ENCODE measurements around the gene CD200R1L. TPM values are rescaled to one million over a fixed set of nuclear protein-coding genes. Genes with fewer than 3 reads are reported as not detected.

The CD200R1L gene, protein sequence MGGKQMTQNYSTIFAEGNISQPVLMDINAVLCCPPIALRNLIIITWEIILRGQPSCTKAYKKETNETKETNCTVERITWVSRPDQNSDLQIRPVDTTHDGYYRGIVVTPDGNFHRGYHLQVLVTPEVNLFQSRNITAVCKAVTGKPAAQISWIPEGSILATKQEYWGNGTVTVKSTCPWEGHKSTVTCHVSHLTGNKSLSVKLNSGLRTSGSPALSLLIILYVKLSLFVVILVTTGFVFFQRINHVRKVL
- total RNA-seq, result not detected

DNA sequence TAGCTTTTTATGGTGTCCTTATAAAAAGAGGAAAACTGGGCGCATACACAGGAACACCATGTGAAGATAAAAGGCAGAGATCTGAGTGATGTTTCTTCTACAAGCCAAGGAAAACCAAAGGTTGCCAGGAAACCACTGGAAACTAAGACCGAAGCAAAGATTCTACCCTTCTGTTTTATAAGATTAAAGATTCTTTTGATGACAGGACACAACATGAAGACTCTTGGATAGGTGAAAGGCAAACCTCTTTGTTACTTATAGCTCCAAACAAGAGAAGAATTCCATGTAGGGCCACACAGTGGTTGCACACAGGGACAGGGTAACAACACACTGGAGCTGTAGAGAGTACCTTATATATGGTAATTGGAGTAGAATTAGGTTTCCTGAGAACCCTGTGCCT is at the start of gene CD200R1L:
Gene CD200R1L (minus strand): TSS at position 101 of the 400 bp plus-strand sequence. CDS start 17,497 bp downstream, outside the sequence.
- CTCF ChIA-PET, result interaction anchor here (0.8 to 2.2 kb wide), 5 partner anchors 21 to 204 kb away, joined by 3 to 5 read pairs (median 3); no protein-coding TSS in a partner anchor
- H3K27me3 Mint-ChIP-seq, result no peaks in the 10 kb centered on the region
- H3K4me3 Mint-ChIP-seq, result peak within 1 kb of the TSS; percentile 53
- peak within 1 kb of the TSS; percentile 91 for H3K27ac Mint-ChIP-seq
- H3K4me1 Mint-ChIP-seq, result peaks cover 37% of the 10 kb centered on the region
- DNase-seq (no peak), ATAC-seq (no peak)
- H3K36me3 Mint-ChIP-seq, result peaks cover 45% of the 10 kb centered on the region
- peaks cover 21% of the 10 kb centered on the region for H3K9me3 Mint-ChIP-seq (ENCODE audit: low read depth)

DNA sequence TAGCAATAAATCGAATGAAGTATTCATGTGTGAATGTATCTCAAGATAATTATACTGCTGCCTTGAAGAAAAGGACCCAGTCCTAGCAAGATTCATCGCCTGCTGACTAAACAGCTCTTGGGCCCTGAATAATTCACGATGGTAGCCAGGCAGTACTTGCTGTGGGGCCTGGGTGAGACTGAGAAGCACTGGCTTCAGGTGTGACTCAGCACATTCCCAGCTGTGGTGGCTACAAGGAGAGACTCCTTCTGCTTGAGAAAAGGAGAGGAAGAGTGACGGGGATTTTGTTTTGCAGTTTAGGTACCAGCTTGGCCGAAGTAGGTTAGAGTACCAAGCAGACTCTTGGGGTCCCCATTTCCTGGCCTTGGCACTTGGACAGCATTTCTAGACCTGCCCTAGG is 47.6 kb upstream of the CD200R1L start:
- H3K9me3 Mint-ChIP-seq (ENCODE audit: low read depth), result no peaks in the 10 kb centered on the region
- no peaks in the 10 kb centered on the region for H3K27me3 Mint-ChIP-seq
- CTCF ChIA-PET, result no interaction called here
- no peak overlapping the region for H3K27ac Mint-ChIP-seq
- peaks cover 2% of the 10 kb centered on the region for H3K36me3 Mint-ChIP-seq
- ATAC-seq (no peak), DNase-seq (no peak)
- H3K4me3 Mint-ChIP-seq, result no peak overlapping the region
- no peaks in the 10 kb centered on the region for H3K4me1 Mint-ChIP-seq

DNA sequence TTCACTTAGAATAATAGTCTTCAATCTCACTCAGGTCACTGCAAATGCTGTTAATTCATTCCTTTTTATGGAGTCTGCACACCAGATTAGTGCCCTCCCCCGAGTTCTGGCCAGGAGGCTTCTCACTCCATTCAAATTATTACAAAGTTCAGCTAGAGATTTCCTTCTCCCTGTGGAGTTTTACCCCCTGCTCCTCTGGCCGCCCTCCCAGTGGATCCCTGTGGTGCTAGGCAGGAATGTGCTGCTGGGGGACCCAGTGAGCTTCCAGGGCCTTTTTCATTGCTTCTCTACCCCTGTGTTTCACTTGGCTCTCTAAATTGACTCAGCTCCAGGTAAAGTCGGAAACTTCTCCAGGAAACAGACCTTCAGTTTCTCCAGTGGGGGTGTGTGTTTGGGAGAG is 42.7 kb upstream of the CD200R1L start:
- H3K27me3 Mint-ChIP-seq, result no peaks in the 10 kb centered on the region
- H3K36me3 Mint-ChIP-seq, result no peaks in the 10 kb centered on the region
- CTCF ChIA-PET, result no interaction called here
- H3K27ac Mint-ChIP-seq, result no peak overlapping the region
- no peak for ATAC-seq
- no peaks in the 10 kb centered on the region for H3K9me3 Mint-ChIP-seq (ENCODE audit: low read depth)
- no peaks in the 10 kb centered on the region for H3K4me1 Mint-ChIP-seq
- DNase-seq, result no peak
- H3K4me3 Mint-ChIP-seq, result no peak overlapping the region

DNA sequence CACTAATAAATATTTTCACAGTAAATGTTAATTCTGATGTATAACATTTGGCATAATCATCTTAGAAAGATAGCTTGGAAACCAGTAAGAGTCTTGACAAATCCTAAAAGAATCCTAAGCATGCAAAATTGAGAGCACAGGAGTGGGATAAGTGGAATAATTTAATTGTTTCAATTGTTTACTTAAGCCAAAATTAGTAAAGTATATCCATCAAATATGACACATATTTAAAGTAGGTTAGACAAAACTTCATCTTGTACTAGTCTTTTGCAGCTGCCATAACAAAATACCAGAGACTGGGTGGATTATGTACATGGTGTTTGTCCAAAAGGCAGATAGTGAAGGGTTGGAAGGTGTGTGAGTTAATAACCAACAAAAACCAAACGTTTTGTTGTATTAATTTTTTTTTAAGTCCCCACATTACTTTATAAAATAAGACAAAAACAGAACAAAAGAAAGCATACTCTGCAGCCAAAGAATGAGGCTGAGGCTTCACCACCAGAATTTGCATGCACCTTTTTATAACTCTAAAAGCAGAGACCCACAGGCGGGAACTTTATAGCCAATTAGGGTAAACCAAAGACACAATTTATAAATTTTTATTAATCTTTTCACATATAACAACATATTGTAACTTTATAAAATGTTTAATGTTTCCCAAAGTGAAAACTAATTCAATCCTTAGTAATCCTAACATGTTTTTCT is 41.9 kb upstream of the CD200R1L start:
- Mint-ChIP-seq H3K36me3 (peaks cover under 1% of the 10 kb centered on the region), H3K4me3 (no peak overlapping the region), H3K9me3 (ENCODE audit: low read depth) (no peaks in the 10 kb centered on the region), H3K27me3 (no peaks in the 10 kb centered on the region), H3K27ac (no peak overlapping the region), H3K4me1 (no peaks in the 10 kb centered on the region)
- ATAC-seq, result no peak
- DNase-seq, result no peak
- CTCF ChIA-PET, result interaction anchor here (0.7 kb wide), 1 partner anchor 10 kb away, joined by 3 read pairs; no protein-coding TSS in a partner anchor

DNA sequence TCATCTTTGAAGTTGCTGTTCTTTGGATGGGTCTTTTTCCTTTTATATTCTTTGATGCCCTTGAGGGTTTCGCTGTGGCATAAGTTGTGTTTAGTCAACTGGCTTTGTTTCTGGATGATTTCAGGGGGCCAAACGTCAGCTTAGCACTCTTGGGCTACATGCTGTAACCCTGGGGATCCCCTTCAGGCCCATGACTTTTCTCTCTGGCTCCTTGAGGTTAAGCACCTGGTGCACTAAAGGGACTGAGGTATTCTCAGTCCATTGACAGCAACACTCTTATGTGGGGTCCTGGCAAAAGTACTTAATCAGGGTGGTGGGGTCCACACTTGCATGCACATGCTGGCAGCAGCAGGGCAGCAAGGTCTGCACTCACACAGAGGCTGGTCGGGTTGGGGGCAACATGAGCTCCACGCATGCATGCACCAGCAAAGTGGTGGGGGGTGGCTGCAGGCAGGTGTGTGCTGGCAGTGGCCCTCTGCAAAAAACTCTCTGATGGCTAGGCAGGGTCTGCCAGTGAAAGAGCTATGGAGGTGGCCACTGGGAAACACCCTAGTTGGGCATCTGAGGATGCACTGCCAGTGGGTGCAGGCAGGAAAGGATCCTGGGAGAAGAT is 38.1 kb upstream of the CD200R1L start:
- Mint-ChIP-seq H3K27ac (no peak overlapping the region), H3K27me3 (peaks cover 3% of the 10 kb centered on the region), H3K9me3 (ENCODE audit: low read depth) (no peaks in the 10 kb centered on the region), H3K36me3 (peaks cover 2% of the 10 kb centered on the region), H3K4me1 (no peaks in the 10 kb centered on the region), H3K4me3 (no peak overlapping the region)
- CTCF ChIA-PET, result interaction anchor here (1.2 kb wide), 1 partner anchor 95 kb away, joined by 3 read pairs; no protein-coding TSS in a partner anchor
- DNase-seq (no peak), ATAC-seq (no peak)

DNA sequence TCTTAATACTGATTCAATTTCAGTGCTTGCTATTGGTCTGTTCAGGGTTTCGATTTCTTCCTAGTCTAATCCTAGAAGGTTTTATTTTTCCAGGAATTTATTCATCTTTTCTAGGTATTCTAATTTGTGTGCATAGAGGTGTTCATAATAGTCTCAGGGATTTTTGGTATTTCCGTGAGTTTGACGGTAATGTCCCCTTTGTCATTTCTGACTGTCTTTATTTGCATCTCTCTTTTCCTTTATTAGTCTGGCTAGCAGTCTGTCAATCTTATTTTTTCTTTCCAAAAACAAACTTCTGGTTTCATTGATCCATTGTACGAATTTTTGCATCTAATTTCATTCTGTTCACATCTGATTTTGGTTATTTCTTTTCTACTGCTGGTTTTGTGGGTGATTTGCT is 35.2 kb upstream of the CD200R1L start:
- ATAC-seq, result no peak
- Mint-ChIP-seq H3K27ac (no peak overlapping the region), H3K9me3 (ENCODE audit: low read depth) (no peaks in the 10 kb centered on the region), H3K4me1 (peaks cover 2% of the 10 kb centered on the region), H3K36me3 (peaks cover 3% of the 10 kb centered on the region), H3K4me3 (no peak overlapping the region), H3K27me3 (peaks cover 3% of the 10 kb centered on the region)
- CTCF ChIA-PET, result no interaction called here
- no peak for DNase-seq

DNA sequence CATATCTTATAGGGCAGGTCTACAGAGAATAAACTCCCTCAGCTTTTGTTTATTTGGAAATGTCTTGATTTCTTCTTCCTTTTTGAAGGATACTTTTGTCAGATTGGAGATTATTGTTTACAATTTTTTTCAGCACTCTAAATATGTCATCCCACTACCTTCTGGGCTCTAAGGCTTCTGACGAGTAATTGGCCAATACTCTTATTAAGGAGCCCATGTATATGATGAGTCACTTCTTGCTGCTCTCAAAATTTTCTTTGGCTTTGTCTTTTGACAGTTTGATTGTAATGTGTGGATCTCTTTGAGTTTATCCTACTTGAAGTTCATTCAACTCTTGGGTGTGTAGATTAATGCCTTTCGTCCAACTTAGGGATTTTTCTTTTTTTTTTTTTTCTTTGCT is 28.9 kb upstream of the CD200R1L start:
- Mint-ChIP-seq H3K9me3 (ENCODE audit: low read depth) (peaks cover 8% of the 10 kb centered on the region), H3K27me3 (no peaks in the 10 kb centered on the region), H3K4me1 (peaks cover 10% of the 10 kb centered on the region), H3K27ac (no peak overlapping the region), H3K4me3 (no peak overlapping the region), H3K36me3 (peaks cover 15% of the 10 kb centered on the region)
- ATAC-seq (no peak), DNase-seq (no peak)
- CTCF ChIA-PET, result no interaction called here

DNA sequence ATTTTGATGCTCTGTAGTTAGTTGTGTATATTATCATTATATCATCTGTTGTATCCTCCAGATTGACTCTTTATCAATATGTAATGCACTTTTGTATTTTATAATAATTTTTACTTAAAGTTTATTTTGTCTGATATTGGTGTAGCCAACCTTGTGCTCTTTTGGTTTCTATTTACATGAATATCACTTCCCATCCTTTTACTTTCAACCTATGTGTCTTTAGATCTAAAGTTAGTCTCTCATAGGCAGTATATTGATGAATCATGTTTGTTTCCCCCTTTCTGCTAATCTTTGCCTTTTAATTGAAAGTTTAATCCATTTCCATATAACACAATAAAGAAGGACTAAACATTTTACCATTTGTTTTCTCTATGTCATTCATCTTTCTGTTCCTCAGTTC is 28.1 kb upstream of the CD200R1L start:
- H3K27ac Mint-ChIP-seq, result no peak overlapping the region
- H3K9me3 Mint-ChIP-seq (ENCODE audit: low read depth), result peaks cover 11% of the 10 kb centered on the region
- peaks cover 10% of the 10 kb centered on the region for H3K4me1 Mint-ChIP-seq
- peaks cover 15% of the 10 kb centered on the region for H3K36me3 Mint-ChIP-seq
- H3K4me3 Mint-ChIP-seq, result peak overlapping the region; percentile 35
- no peaks in the 10 kb centered on the region for H3K27me3 Mint-ChIP-seq
- no peak for DNase-seq
- no peak for ATAC-seq
- CTCF ChIA-PET, result no interaction called here

DNA sequence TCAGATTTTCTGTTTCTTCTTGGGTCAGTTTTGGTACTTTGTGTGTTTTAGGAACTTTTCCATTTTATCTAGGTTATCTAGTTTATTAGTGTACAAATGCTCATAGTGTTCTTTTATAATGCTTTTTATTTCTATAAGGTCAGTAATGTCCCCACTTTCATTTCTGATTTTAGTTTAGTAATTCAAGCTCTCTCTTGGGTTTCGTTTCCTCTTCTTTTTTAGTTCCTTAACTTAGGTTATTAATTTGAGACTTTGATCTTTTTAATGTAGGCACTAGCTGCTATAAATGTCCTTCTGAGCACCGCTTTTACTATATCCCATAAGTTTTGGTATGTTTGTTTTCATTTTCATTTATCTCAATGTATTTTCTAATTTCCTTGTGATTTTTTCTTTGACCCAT is 27.0 kb upstream of the CD200R1L start:
- no peak for DNase-seq
- CTCF ChIA-PET, result no interaction called here
- Mint-ChIP-seq H3K36me3 (peaks cover 19% of the 10 kb centered on the region), H3K27ac (no peak overlapping the region), H3K9me3 (ENCODE audit: low read depth) (peaks cover 14% of the 10 kb centered on the region), H3K4me3 (no peak overlapping the region), H3K27me3 (no peaks in the 10 kb centered on the region), H3K4me1 (peaks cover 8% of the 10 kb centered on the region)
- no peak for ATAC-seq

DNA sequence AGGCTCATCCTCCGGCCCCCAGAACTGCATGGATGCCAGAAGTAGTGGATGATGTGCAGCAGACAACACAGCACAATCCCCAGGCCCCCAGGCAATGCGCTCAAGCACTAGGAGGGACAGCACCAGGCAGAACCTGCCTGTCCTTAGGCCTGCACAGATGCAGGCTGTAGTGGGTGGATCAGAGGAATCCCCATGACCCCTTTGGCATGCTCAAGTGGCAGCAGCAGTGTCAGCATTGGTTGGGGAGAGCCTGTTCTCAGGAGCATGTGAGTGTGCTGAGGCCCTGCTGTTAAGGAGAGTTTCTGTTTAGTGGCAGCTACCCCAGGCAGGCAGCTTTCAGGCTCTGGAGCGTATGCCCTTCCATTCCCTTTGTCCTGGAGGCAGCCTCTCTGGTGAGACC is 25.1 kb upstream of the CD200R1L start:
- Mint-ChIP-seq H3K27me3 (no peaks in the 10 kb centered on the region), H3K9me3 (ENCODE audit: low read depth) (peaks cover 14% of the 10 kb centered on the region), H3K4me3 (no peak overlapping the region), H3K27ac (no peak overlapping the region), H3K36me3 (peaks cover 20% of the 10 kb centered on the region), H3K4me1 (peaks cover 8% of the 10 kb centered on the region)
- CTCF ChIA-PET, result interaction anchor here (1.0 kb wide), 1 partner anchor 17 kb away, joined by 3 read pairs; no protein-coding TSS in a partner anchor
- no peak for DNase-seq
- no peak for ATAC-seq

DNA sequence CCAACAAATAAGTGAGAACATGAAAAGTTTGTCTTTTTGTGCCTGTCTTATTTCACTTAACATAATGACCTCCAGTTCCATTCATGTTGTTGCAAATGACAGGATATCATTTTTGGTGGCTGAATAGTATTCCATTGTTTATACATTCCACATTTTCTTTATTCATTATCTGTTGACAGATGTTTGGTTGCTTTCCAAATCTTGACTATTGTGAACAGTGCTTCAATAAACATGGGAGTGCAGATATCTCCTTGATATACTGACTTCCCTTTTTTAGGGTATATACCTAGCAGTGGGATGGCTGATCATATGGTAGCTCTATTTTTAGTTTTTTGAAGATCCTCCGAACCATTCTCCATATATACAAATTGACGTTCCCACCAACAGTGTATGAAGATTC is 19.1 kb upstream of the CD200R1L start:
- Mint-ChIP-seq H3K27me3 (peaks cover 8% of the 10 kb centered on the region), H3K4me1 (no peaks in the 10 kb centered on the region)

DNA sequence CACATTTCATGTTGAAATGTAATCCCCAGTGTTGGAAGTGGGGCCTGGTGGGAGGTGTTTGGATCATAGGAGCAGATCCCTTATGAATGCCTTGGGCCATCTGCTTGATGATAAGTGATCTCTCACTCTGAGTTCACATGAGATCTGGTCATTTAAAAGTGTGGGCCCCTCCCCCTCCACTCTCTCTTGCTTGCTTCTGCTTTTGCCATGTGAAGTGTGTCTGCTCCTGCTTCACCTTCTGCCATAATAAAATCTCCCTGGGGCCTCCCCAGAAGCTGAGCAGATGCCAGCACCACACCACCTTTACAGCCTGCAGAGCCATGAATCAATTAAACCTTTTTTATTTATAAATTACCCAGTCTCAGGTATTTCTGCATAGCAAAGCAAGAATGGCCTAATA is 14.2 kb upstream of the CD200R1L start:
- H3K4me3 Mint-ChIP-seq, result no peak overlapping the region
- peaks cover 6% of the 10 kb centered on the region for H3K9me3 Mint-ChIP-seq (ENCODE audit: low read depth)
- no peak for DNase-seq
- ATAC-seq, result no peak
- no peak overlapping the region for H3K27ac Mint-ChIP-seq
- H3K36me3 Mint-ChIP-seq, result peaks cover 13% of the 10 kb centered on the region
- peaks cover 28% of the 10 kb centered on the region for H3K4me1 Mint-ChIP-seq
- CTCF ChIA-PET, result no interaction called here
- peaks cover 8% of the 10 kb centered on the region for H3K27me3 Mint-ChIP-seq

More for the DNA sequence above, 19.1 kb upstream of the CD200R1L start:
- DNase-seq (no peak), ATAC-seq (no peak)
- CTCF ChIA-PET, result no interaction called here
- peaks cover 9% of the 10 kb centered on the region for H3K36me3 Mint-ChIP-seq
- peaks cover 11% of the 10 kb centered on the region for H3K9me3 Mint-ChIP-seq (ENCODE audit: low read depth)
- no peak overlapping the region for H3K27ac Mint-ChIP-seq
- no peak overlapping the region for H3K4me3 Mint-ChIP-seq

DNA sequence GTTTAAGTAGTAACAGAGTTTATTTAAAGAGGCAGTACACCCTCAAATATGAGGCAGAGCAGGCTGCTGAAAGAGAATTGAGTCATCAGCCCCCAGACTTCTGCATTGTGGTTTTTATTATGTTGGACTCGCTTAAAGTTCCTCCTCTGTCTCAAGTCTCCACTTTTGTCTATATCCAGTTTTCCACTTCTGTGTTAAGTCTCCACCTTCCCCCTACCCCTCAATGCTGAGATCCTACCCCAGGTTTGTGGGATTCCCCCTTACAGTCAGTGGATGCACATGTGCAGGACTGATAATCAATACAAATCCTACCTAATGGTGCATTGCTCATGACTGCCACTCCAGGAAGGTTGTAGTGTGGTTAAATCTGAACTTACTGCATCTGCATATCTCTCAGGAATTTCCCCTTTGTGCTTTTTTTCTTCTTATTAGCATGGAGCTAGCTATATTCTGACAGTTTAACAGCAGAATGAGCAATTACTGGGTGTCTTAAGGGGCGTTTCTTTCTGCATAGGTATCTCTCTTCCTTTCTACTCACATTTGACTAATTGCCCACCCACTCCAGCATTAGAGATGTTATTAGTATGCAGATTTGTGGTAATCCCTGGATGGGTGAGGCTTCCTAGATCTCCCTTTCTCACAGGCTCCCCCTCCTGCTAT is 11.9 kb upstream of the CD200R1L start:
- H3K27me3 Mint-ChIP-seq, result no peaks in the 10 kb centered on the region
- ATAC-seq (peak; percentile 54), DNase-seq (no peak)
- CTCF ChIA-PET, result no interaction called here
- peaks cover 28% of the 10 kb centered on the region for H3K4me1 Mint-ChIP-seq
- peak overlapping the region; percentile 54 for H3K27ac Mint-ChIP-seq
- peak overlapping the region; percentile 14 for H3K4me3 Mint-ChIP-seq
- H3K9me3 Mint-ChIP-seq (ENCODE audit: low read depth), result peaks cover 2% of the 10 kb centered on the region
- H3K36me3 Mint-ChIP-seq, result peaks cover 12% of the 10 kb centered on the region

Data from activated CD8-positive, alpha-beta memory T cell treated with anti-CD3 and anti-CD28 coated beads, Interleukin-2, amount 10 ng/mL, durations not matched to agents 7 days and 5 days (primary cell).